K562 (cell line): Measurements from ENCODE around the gene POLD4. TPM values are rescaled to one million over a fixed set of nuclear protein-coding genes. Genes with fewer than 3 reads are reported as not detected.

ENCODE experiments used
- CXXC5 ChIP-seq: fragments of 250-450 bp; sonication (Bioruptor Pico); IDR thresholded peaks from 2 replicates; pipeline ENCODE4 v1.8.0; 2022; ENCODE audit warnings: inconsistent platforms, mild to moderate bottlenecking, moderate library complexity
- HDAC2 ChIP-seq: fragments of 450-650 bp; IDR thresholded peaks from 2 replicates; pipeline ENCODE4 v1.6.1; 2016; ENCODE audit warnings: mild to moderate bottlenecking
- JUND ChIP-seq, 2 experiments: IDR thresholded peaks; 2 replicates in 1 of 2; 3 replicates in 1 of 2; pipeline ENCODE4 v1.6.1; 2011; ENCODE audit warnings: borderline replicate concordance in 2 of 2, low read depth in 2 of 2, low read length in 2 of 2, improper control_type of control experiment in 1 of 2, missing biosample characterization in 1 of 2, missing genetic modification characterization in 1 of 2, missing genetic modification reagents in 1 of 2
- KDM1A ChIP-seq, 2 experiments: fragments of 450-650 bp; IDR thresholded peaks; 2 replicates each; pipeline ENCODE4 v1.6.1; 2016; ENCODE audit warnings: mild to moderate bottlenecking in 2 of 2
- MCM2 ChIP-seq: fragments of 450-650 bp; IDR thresholded peaks from 2 replicates; pipeline ENCODE4 v1.6.1; 2017; ENCODE audit warnings: low read depth, mild to moderate bottlenecking
- NFRKB ChIP-seq: fragments of 450-650 bp; IDR thresholded peaks from 2 replicates; pipeline ENCODE4 v1.6.1; 2016; ENCODE audit warnings: low read depth
- POLR2AphosphoS5 ChIP-seq: IDR thresholded peaks from 2 replicates; pipeline ENCODE4 v1.6.1; 2011; ENCODE audit warnings: mild to moderate bottlenecking, low read depth, low read length, moderate library complexity; ENCODE audit not compliant: control insufficient read depth, insufficient read depth
- RNF2 ChIP-seq: sonication (generic); IDR thresholded peaks from 2 replicates; pipeline ENCODE4 v1.6.1; 2016
- ZBTB1 ChIP-seq: sonication (generic); formaldehyde crosslinking; IDR thresholded peaks from 2 replicates; pipeline ENCODE4 v1.8.1; 2023; ENCODE audit warnings: missing genetic modification reagents, low read depth, mild to moderate bottlenecking, borderline replicate concordance
- ZNF175 ChIP-seq: fragments of 200-800 bp; sonication (Bioruptor generic); IDR thresholded peaks from 2 replicates; pipeline ENCODE4 v1.6.1; 2016; ENCODE audit warnings: low read depth, mild to moderate bottlenecking, missing genetic modification characterization, missing compliant biosample characterization
- polyA plus RNA-seq, 8 experiments: library from polyadenylated mRNA; depleted of rRNA in 4 of 8; stranded (reverse) in 5 of 8; unstranded in 3 of 8; fragments of >200 nt; fragmentation: Nextera tagmentation in 2 of 8; fragmentation: Illumina TruSeq in 1 of 8; extraction: Ambion mirVana in 2 of 8; extraction: Trizol in 1 of 8; gene quantifications; 2 replicates each; pipeline versions ENCODE4 v1.2.1 to v1.2.3, GENCODE V29; 2011 to 2014; ENCODE audit warnings: inconsistent platforms in 1 of 8, missing spikeins in 1 of 8
- total RNA-seq, 7 experiments: library from RNA; depleted of rRNA in 6 of 7; stranded (reverse); fragments of >200 nt in 6 of 7; fragmentation: Illumina TruSeq in 2 of 7; extraction: Trizol in 2 of 7; gene quantifications; 2 replicates each; pipeline versions ENCODE4 v1.2.1 to v1.2.3, GENCODE V29; 2011 to 2021; ENCODE audit warnings: low replicate concordance in 1 of 7
- TF ChIP-seq, protein P1 (sequence below): fragments of 250-450 bp; sonication (Bioruptor Pico); IDR thresholded peaks from 2 replicates; pipeline ENCODE4 v1.5.0; 2020; ENCODE audit warnings: mild to moderate bottlenecking
- TF ChIP-seq, protein P2 (sequence below): fragments of 450-650 bp; IDR thresholded peaks from 2 replicates; pipeline ENCODE4 v1.6.1; 2016; ENCODE audit warnings: antibody characterized with exemption
- TF ChIP-seq, protein P3 (sequence below), 2 experiments: IDR thresholded peaks; 2 replicates each; pipeline ENCODE4 v1.6.1; 2011; ENCODE audit warnings: borderline replicate concordance in 1 of 2, control low read depth in 1 of 2, low read depth in 1 of 2, low read length in 1 of 2, mild to moderate bottlenecking in 1 of 2, mixed read lengths in 1 of 2, moderate library complexity in 1 of 2; ENCODE audit not compliant: insufficient read depth in 1 of 2, insufficient read length in 1 of 2, poor library complexity in 1 of 2, severe bottlenecking in 1 of 2; ENCODE audit errors: extremely low read depth in 1 of 2
- TF ChIP-seq, protein P4 (sequence below): fragments of 450-650 bp; formaldehyde crosslinking; IDR thresholded peaks from 2 replicates; pipeline ENCODE4 v1.4.0; 2022; ENCODE audit warnings: missing genetic modification characterization
- TF ChIP-seq, protein P5 (sequence below), 2 experiments: fragments of 450-650 bp; conservative IDR thresholded peaks; 2 replicates each; pipeline ENCODE4 v1.6.1; 2017; ENCODE audit warnings: mild to moderate bottlenecking in 2 of 2, moderate library complexity in 2 of 2
- TF ChIP-seq, protein P6 (sequence below): sonication (generic); IDR thresholded peaks from 2 replicates; pipeline ENCODE4 v1.6.1; 2016

Gene POLD4
- total and polyA plus RNA-seq, 9 of the 15 experiments (the other 6 are each of a cell fraction or from before 2014, with no cell fraction given) = 5.8 to 64.5 (median 18.3) TPM

DNA sequence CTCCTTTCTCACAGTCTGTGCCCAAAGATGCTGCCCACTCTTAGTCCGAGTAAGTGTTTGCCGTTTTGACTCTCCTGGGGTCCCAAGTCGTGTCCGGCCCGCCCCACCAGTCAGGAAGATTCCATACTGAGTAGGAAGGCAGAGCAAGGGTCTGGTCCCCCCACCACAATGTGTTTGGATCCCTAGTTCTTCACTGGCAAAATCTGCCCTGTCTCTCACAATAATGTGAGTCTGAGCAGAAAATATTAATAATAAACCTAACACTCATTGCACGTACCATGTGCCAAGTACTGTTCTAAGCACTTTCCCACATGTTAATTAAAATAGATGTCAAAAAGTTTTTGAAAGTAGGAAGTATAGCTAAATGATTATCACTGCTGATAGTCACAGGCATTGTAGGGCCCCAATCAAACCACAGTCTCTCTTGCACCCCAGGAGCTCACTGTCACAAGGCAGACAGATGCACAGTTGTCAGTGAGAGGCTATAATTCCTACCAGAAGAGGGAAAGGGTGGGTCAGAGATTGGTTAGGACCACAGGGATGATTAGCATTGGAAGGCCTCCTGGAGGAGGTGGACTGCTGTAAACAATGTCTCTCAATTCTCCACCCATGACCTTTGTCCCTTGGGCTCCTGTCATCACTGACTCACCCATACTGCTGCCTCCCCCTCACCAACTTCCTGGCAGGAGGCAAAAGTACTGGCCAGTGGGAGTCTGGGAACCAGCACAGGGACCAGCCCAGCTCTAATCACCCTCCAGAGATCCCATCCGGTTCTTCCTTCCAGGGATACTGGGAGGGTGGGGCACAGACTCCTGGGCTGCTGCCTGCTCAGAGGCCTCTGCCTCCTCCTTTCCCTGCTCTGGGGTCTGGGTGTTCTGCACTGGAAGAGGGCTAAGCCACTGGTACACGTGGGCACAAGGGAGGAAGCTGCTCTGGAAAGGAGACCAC lies 1.0 kb upstream of the POLD4 start (continued):
- TF ChIP-seq, protein P1, sequence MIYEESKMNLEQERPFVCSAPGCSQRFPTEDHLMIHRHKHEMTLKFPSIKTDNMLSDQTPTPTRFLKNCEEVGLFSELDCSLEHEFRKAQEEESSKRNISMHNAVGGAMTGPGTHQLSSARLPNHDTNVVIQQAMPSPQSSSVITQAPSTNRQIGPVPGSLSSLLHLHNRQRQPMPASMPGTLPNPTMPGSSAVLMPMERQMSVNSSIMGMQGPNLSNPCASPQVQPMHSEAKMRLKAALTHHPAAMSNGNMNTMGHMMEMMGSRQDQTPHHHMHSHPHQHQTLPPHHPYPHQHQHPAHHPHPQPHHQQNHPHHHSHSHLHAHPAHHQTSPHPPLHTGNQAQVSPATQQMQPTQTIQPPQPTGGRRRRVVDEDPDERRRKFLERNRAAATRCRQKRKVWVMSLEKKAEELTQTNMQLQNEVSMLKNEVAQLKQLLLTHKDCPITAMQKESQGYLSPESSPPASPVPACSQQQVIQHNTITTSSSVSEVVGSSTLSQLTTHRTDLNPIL (CRISPR knock-in tag) = no peak
- TF ChIP-seq, protein P2, sequence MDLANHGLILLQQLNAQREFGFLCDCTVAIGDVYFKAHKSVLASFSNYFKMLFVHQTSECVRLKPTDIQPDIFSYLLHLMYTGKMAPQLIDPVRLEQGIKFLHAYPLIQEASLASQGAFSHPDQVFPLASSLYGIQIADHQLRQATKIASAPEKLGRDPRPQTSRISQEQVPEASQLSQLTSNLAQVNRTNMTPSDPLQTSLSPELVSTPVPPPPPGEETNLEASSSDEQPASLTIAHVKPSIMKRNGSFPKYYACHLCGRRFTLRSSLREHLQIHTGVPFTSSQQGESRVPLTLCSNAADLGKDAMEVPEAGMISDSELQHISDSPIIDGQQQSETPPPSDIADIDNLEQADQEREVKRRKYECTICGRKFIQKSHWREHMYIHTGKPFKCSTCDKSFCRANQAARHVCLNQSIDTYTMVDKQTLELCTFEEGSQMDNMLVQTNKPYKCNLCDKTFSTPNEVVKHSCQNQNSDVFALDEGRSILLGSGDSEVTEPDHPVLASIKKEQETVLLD = peak; percentile 74; the same call in 1 of the 2 replicates
- TF ChIP-seq NFRKB = 0 out of 2 replicates have a peak, but pooled peaks have one; percentile 52
- TF ChIP-seq, protein P3, sequence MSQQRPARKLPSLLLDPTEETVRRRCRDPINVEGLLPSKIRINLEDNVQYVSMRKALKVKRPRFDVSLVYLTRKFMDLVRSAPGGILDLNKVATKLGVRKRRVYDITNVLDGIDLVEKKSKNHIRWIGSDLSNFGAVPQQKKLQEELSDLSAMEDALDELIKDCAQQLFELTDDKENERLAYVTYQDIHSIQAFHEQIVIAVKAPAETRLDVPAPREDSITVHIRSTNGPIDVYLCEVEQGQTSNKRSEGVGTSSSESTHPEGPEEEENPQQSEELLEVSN (IDR thresholded peaks at IDR 0.05; ENCODE audit: borderline replicate concordance in 1 of 2, extremely low read depth in 1 of 2, insufficient read depth in 1 of 2, insufficient read length in 1 of 2, low read depth in 1 of 2, low read length in 1 of 2, poor library complexity in 1 of 2, severe bottlenecking in 1 of 2) = peak in 1 of 2 experiments; percentile 14
- TF ChIP-seq ZNF175 (CRISPR knock-in tag) = peak; percentile 89; the same call in 1 of the 2 replicates
- TF ChIP-seq, protein P4, sequence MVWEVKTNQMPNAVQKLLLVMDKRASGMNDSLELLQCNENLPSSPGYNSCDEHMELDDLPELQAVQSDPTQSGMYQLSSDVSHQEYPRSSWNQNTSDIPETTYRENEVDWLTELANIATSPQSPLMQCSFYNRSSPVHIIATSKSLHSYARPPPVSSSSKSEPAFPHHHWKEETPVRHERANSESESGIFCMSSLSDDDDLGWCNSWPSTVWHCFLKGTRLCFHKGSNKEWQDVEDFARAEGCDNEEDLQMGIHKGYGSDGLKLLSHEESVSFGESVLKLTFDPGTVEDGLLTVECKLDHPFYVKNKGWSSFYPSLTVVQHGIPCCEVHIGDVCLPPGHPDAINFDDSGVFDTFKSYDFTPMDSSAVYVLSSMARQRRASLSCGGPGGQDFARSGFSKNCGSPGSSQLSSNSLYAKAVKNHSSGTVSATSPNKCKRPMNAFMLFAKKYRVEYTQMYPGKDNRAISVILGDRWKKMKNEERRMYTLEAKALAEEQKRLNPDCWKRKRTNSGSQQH (CRISPR knock-in tag) = no peak
- TF ChIP-seq, protein P5, sequence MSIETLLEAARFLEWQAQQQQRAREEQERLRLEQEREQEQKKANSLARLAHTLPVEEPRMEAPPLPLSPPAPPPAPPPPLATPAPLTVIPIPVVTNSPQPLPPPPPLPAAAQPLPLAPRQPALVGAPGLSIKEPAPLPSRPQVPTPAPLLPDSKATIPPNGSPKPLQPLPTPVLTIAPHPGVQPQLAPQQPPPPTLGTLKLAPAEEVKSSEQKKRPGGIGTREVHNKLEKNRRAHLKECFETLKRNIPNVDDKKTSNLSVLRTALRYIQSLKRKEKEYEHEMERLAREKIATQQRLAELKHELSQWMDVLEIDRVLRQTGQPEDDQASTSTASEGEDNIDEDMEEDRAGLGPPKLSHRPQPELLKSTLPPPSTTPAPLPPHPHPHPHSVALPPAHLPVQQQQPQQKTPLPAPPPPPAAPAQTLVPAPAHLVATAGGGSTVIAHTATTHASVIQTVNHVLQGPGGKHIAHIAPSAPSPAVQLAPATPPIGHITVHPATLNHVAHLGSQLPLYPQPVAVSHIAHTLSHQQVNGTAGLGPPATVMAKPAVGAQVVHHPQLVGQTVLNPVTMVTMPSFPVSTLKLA (conservative IDR thresholded peaks at IDR 0.05) = 0 out of 4 replicates have a peak, but pooled peaks of 1 of the 2 experiments have one; percentile 37
- TF ChIP-seq, protein P6, sequence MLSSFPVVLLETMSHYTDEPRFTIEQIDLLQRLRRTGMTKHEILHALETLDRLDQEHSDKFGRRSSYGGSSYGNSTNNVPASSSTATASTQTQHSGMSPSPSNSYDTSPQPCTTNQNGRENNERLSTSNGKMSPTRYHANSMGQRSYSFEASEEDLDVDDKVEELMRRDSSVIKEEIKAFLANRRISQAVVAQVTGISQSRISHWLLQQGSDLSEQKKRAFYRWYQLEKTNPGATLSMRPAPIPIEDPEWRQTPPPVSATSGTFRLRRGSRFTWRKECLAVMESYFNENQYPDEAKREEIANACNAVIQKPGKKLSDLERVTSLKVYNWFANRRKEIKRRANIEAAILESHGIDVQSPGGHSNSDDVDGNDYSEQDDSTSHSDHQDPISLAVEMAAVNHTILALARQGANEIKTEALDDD = peak; percentile 44; the same call in 1 of the 2 replicates
- 0 out of 2 replicates have a peak, but pooled peaks have one; percentile 15 for TF ChIP-seq CXXC5
- peak; percentile 60; the same call in 1 of the 2 replicates for TF ChIP-seq HDAC2
- 0 out of 2 replicates have a peak, but pooled peaks have one; percentile 16 for TF ChIP-seq ZBTB1
- TF ChIP-seq POLR2AphosphoS5 = peak; percentile 48; the same call in 1 of the 2 replicates
- TF ChIP-seq RNF2 = 0 out of 2 replicates have a peak, but pooled peaks have one; percentile 62
- TF ChIP-seq KDM1A (IDR thresholded peaks at IDR 0.05) = peak; percentile 44 to 71; a peak in 3 of 4 replicates
- peak; percentile 97 for TF ChIP-seq JUND (IDR thresholded peaks at IDR 0.05; ENCODE audit: borderline replicate concordance, low read depth, low read length)
- TF ChIP-seq JUND (tag; IDR thresholded peaks at IDR 0.05; ENCODE audit: borderline replicate concordance, low read depth, low read length) = peak; percentile 94; the same call in 2 of the 3 replicates
- TF ChIP-seq MCM2 = no peak
